Left lung (tissue), 10 donors: ENCODE results near the gene RNMT. TPM values are rescaled to one million over a fixed set of nuclear protein-coding genes. Genes with fewer than 3 reads are reported as not detected.

Source experiments
- ATAC-seq: fragments of 200-7000 bp; cut with Tn5 transposase; one replicate; pipeline ENCODE4 v1.9.1; 2020; ENCODE audit warnings: moderate library complexity
- DNase-seq, 4 donors: peaks; one replicate each; pipeline ENCODE4 v3.0.0-alpha.2; 2013 to 2020
- H3K27ac ChIP-seq, 2 donors: fragments of 200-600 bp; sonication (generic) in 1 of 2; one replicate each; pipeline versions ENCODE4 v1.5.0 to v1.8.0; 2020 to 2021
- H3K27me3 ChIP-seq, 2 donors: fragments of 200-600 bp; sonication (generic) in 1 of 2; one replicate each; pipeline versions ENCODE4 v1.5.0 to v1.8.0; 2020 to 2021
- H3K36me3 ChIP-seq, 2 donors: fragments of 200-600 bp; sonication (generic) in 1 of 2; one replicate each; pipeline versions ENCODE4 v1.5.0 to v1.8.0; 2020 to 2021
- H3K4me1 ChIP-seq, 2 donors: fragments of 200-600 bp; one replicate each; pipeline ENCODE4 v1.8.0; 2021
- H3K4me3 ChIP-seq, 2 donors: fragments of 200-600 bp; sonication (generic) in 1 of 2; one replicate each; pipeline versions ENCODE4 v1.5.0 to v1.8.0; 2020 to 2021; ENCODE audit warnings: mild to moderate bottlenecking in 1 of 2
- H3K9me3 ChIP-seq, 2 donors: fragments of 200-600 bp; sonication (generic) in 1 of 2; one replicate each; pipeline versions ENCODE4 v1.5.0 to v1.8.0; 2020 to 2021
- CTCF ChIP-seq, 2 donors: fragments of 200-600 bp; sonication (generic) in 1 of 2; IDR thresholded peaks; one replicate each; pipeline versions ENCODE4 v1.5.0 to v1.8.0; 2021; ENCODE audit warnings: antibody characterized with exemption in 2 of 2
- intact Hi-C, 2 donors: fragments of 100-400 bp; cut with DNase I; formaldehyde crosslinking; loops; one replicate each; pipeline versions ENCODE4 v1.11.2 to v1.14.2; 2022
- polyA plus RNA-seq, 6 donors: library from polyadenylated mRNA; unstranded; fragments of 120-200 nt; gene quantifications; one replicate each; pipeline ENCODE4 v1.2.1, GENCODE V29; 2013; ENCODE audit not compliant: insufficient read length in 6 of 6
- total RNA-seq, 2 donors: library from RNA; stranded (reverse); fragmentation: NEBNext Ultra II Directional; extraction: Animal tissue kit (Norgen Biotek cat#: 25700); gene quantifications; one replicate each; pipeline ENCODE4 v1.2.1, GENCODE V29; 2021
- donor health status: DM: no; HTN: yes; CAD: no.
- donor health status: DM: no; HTN: no; CAD: no.

Gene RNMT
- total and polyA plus RNA-seq, 8 donors = 21.9 to 52.7 (median 44.5) TPM

DNA sequence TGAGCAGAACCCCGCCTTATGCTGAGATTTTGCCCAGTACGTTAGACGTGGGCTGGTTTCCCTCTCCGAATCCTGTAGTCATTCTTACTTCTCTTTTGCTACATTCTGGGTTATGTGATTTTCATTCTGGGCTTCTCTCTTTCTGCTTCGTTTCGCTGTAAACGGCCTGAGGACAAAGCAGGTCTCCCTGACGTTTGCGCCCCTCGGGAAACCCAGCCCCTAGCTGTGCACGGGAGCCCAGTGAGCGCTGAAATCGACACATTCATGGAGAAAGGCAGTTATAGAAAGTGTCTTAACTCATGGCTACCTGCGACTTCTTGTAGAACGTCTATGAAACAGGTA is 74.8 kb downstream of the RNMT start:
- Histone ChIP-seq H3K4me3 (no peak overlapping the region), H3K36me3 (no peaks in the 10 kb centered on the region), H3K9me3 (no peaks in the 10 kb centered on the region), H3K27ac (no peak overlapping the region), H3K27me3 (peaks cover 5 to 88% of the 10 kb centered on the region in 2 donors), H3K4me1 (peaks cover 0 to 6% of the 10 kb centered on the region in 2 donors)
- intact Hi-C loops = no loop called here
- TF ChIP-seq CTCF (IDR thresholded peaks at IDR 0.05) = no peak
- DNase-seq = no peak
- ATAC-seq = no peak

DNA sequence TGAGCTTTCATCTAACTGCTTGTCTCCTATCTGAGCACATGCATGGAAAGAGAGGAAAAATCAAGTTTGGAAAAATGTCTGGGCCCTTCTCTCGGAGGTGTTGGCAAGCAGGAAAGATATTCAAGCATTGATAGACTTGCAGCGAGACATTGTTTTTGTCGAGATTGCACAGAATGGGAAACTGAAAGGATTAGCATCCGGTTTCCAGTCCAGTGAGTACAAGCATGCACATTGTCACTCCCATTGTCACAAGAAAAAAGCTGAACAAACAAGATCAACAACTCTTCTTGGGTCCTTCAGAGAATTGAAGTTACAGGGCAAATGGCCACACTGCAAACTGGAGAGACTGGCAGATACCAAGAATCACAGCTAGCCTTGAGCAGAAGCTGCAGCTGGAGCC is 77.8 kb downstream of the RNMT start:
- Histone ChIP-seq H3K4me1 (peaks cover 0 to 6% of the 10 kb centered on the region in 2 donors), H3K4me3 (no peak overlapping the region), H3K27ac (no peak overlapping the region), H3K27me3 (peaks cover 5 to 61% of the 10 kb centered on the region in 2 donors), H3K36me3 (no peaks in the 10 kb centered on the region), H3K9me3 (no peaks in the 10 kb centered on the region)
- no peak for ATAC-seq
- intact Hi-C loops = no loop called here
- no peak for TF ChIP-seq CTCF (IDR thresholded peaks at IDR 0.05)
- DNase-seq = no peak

DNA sequence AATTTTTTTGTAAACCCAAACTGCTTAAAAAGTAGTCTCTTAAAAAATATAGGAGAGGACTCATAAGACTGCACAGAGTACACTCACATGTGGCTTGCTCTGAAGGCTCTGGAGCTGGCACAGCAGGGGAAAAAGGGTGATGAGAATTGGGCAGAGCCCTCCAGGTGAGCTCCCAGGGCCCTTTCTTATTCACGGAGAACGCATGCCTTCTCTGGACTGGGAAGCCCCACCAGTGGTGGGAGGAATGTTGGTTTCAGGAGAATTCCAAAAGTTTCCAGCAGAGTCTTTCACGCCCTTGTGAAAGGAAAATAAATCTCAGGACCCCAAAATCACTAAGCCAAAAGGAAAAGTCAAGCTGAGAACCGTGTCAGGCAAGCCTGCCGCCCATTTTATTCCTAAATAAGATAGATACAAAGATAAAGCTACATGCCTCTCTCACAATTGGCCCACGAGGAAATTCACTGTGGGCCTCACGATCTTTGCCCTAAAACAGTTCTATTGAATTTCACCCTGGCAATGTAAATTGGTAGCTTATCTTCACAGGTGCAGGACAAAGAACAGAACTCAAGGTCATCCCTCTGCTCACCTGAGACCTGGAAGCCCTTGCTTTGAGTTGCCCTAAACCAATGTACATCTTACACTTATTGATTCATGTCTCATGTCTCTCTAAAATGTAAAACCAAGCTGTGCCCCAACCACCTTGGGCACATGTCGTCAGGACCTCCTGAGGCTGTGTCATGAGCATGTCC is 82.0 kb downstream of the RNMT start:
- H3K27ac ChIP-seq = no peak overlapping the region
- TF ChIP-seq CTCF (IDR thresholded peaks at IDR 0.05) = no peak
- no peaks in the 10 kb centered on the region for H3K9me3 ChIP-seq
- no peaks in the 10 kb centered on the region for H3K4me1 ChIP-seq
- H3K36me3 ChIP-seq = no peaks in the 10 kb centered on the region
- no peak overlapping the region for H3K4me3 ChIP-seq
- peaks cover 0 to 24% of the 10 kb centered on the region in 2 donors for H3K27me3 ChIP-seq
- DNase-seq = no peak
- intact Hi-C loops = no loop called here
- ATAC-seq = no peak

DNA sequence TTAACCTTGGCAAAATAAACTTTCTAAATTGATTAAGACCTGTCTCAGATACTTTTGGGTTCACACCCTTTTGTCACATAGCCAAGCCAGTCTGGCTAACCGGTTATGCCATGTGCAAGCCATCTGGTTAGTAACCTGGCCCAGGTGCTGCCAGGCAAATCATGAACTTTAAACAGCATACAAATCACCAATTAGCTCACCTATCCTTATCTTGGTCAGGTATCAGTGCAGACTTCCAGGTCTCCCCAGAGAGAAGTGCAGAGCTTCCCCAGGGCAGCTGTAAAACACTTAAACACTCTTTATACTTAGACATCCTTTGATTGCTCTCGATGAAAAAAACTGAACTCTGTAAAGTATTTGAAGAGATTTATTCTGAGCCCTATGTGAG is 82.6 kb downstream of the RNMT start:
- Histone ChIP-seq H3K4me3 (no peak overlapping the region), H3K36me3 (no peaks in the 10 kb centered on the region), H3K27ac (no peak overlapping the region), H3K9me3 (no peaks in the 10 kb centered on the region), H3K4me1 (no peaks in the 10 kb centered on the region), H3K27me3 (peaks cover 0 to 21% of the 10 kb centered on the region in 2 donors)
- TF ChIP-seq CTCF (IDR thresholded peaks at IDR 0.05) = no peak
- peak; percentile 45 for ATAC-seq
- intact Hi-C loops = no loop called here
- DNase-seq = no peak

DNA sequence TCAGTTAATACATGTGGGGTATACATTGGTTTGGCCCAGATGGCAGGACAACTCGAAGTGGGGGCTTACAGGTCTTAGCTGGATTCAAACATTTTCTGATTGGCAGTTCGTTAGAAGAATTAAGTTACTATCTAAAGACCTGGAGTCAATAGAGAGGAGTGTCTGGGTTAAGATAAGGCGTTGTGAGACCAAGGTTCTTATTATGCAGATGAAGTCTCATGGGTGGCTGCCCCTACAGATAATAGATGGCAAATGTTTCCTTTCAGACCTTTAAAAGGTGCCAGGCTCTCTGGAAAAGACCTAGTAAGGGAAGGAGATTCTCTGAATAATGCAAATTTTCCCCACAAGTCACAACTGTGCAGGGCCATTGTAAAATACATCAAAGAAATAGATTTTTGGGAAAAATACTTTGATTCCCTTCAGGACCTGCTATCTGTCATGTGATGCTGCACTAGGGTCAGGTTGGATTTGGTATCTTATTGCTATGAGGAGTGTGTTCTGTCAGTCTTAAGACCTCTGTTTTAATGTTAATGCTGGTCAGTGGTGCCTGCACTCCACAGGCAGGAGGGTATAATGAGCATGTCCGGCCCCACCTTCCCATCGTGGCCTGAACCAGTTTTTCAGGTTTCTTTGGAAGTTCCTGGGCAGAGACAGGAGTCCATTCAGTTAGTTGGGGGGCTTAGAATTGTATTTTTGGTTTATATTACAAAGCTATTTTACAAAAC is 83.2 kb downstream of the RNMT start:
- TF ChIP-seq CTCF (IDR thresholded peaks at IDR 0.05) = no peak
- Histone ChIP-seq H3K27ac (no peak overlapping the region), H3K27me3 (peaks cover 0 to 15% of the 10 kb centered on the region in 2 donors), H3K36me3 (no peaks in the 10 kb centered on the region), H3K9me3 (no peaks in the 10 kb centered on the region), H3K4me1 (no peaks in the 10 kb centered on the region), H3K4me3 (no peak overlapping the region)
- intact Hi-C loops = no loop called here
- ATAC-seq (peak; percentile 54), DNase-seq (peak in 1 of 4 donors; percentile 33)
